Neutrophil (primary cell): ENCODE data around the gene TPRN.

Experiments used
- H3K27ac ChIP-seq: fragments of 200-600 bp; sonication (generic); 2 replicates; pipeline ENCODE4 v1.5.1; 2016; ENCODE audit warnings: mild to moderate bottlenecking, moderate library complexity
- H3K27me3 ChIP-seq: fragments of 200-600 bp; sonication (generic); 2 replicates; pipeline ENCODE4 v1.6.0; 2016; ENCODE audit warnings: mild to moderate bottlenecking
- H3K36me3 ChIP-seq: fragments of 200-600 bp; sonication (generic); 2 replicates; pipeline ENCODE4 v1.5.1; 2017
- H3K4me1 ChIP-seq, 2 experiments: fragments of 200-600 bp in 1 of 2; sonication (generic) in 1 of 2; 1 replicate in 1 of 2; 2 replicates in 1 of 2; pipeline versions ENCODE4 v1.5.1 to v1.6.1; 2013 to 2016; ENCODE audit warnings: low read depth in 1 of 2, low read length in 1 of 2, mild to moderate bottlenecking in 1 of 2, moderate library complexity in 1 of 2; ENCODE audit not compliant: control insufficient read depth in 1 of 2, insufficient read depth in 1 of 2
- H3K4me3 ChIP-seq, 2 experiments: fragments of 200-600 bp in 1 of 2; sonication (generic) in 1 of 2; 1 replicate in 1 of 2; 2 replicates in 1 of 2; pipeline ENCODE4 v1.5.1; 2013 to 2016; ENCODE audit warnings: low read depth in 1 of 2, low read length in 1 of 2, mild to moderate bottlenecking in 1 of 2, moderate library complexity in 1 of 2
- H3K9me3 ChIP-seq: fragments of 200-600 bp; sonication (generic); 2 replicates; pipeline ENCODE4 v1.5.1; 2016
- CTCF ChIP-seq: fragments of 200-600 bp; sonication (generic); IDR thresholded peaks from 2 replicates; pipeline ENCODE4 v1.5.1; 2016; ENCODE audit warnings: antibody characterized with exemption

The TPRN gene

DNA sequence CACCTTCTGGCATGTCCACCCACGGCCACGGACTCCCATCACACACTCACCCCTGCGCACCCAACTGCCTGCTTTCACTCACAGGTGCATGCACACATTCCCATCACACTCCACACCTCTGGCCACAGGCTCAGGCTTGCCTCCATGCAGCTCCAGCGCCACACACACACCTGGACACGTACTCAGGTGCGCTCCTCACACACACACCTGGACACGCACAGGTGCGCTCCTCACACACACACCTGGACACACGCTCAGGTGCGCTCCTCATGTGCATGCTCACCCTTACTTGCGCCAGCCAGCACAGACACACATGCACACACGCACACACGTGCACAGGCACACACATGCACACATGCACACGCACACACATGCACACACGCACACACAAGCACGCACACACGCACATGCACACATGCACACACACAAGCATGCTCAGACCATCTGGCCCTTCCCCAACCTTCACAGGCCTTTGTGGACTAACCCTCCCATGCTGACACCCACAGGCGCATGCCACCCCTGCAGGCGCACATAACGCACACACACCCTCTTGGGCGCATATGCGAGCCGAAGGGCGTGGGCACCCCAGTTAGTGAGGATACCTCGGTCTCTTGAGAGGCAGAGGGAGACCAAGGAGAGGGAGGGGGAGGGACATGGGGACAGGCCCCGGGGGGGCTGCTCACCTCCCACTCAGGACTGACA lies 53.3 kb downstream of the TPRN start:
- no peak for TF ChIP-seq CTCF
- Histone ChIP-seq H3K27me3 (peaks cover 77% of the 10 kb centered on the region), H3K4me3 (no peak overlapping the region)

GRCh38 chr9:137146527-137146918 lies 54.0 kb downstream of the TPRN start:
- H3K27me3 ChIP-seq = peaks cover 79% of the 10 kb centered on the region
- no peak for TF ChIP-seq CTCF
- no peak overlapping the region for H3K27ac ChIP-seq
- no peaks in the 10 kb centered on the region for H3K36me3 ChIP-seq
- no peaks in the 10 kb centered on the region for H3K9me3 ChIP-seq
- no peak overlapping the region for H3K4me3 ChIP-seq
- H3K4me1 ChIP-seq = peaks cover 0 to 4% of the 10 kb centered on the region in 2 experiments

More for the DNA sequence above, 53.3 kb downstream of the TPRN start:
- no peaks in the 10 kb centered on the region for H3K36me3 ChIP-seq
- no peak overlapping the region for H3K27ac ChIP-seq
- H3K4me1 ChIP-seq = peaks cover 0 to 4% of the 10 kb centered on the region in 2 experiments
- H3K9me3 ChIP-seq = no peaks in the 10 kb centered on the region

DNA sequence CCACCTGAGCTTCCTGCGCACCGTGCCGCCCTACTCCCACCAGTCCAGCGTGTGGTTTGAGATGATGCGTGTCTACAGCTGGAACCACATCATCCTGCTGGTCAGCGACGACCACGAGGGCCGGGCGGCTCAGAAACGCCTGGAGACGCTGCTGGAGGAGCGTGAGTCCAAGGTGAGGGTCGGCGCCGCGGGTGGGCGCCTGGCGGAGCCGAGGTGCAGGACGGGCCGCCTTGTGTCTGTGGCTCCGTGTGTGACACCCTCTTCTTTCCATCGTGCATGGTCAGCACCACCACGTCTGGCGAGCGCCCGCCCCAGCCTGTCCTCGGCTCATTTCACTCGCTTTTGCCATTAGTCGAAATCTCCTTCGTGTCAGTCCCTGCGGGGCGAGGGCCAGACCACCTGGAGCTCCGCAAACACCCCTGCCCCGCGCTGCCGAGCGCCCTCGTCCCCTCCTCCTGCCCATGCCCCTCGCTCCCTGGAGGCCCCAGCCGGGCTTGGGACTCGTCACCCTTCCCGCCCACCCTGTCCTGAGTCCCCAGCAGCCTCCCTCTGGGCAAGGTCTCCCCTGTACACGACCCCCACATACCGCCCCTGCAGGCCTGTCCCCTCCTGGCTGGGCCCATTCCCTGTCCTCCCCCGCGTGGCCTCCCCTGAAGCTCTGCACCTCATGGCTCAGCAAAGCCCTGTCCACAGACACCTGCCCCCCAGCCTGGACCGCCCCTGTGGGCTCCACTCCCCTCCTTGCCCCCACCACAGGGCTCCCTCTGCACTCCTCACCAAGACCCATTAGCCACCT lies 54.6 kb downstream of the TPRN start:
- H3K4me1 ChIP-seq = peaks cover 0 to 4% of the 10 kb centered on the region in 2 experiments
- H3K4me3 ChIP-seq = no peak overlapping the region
- peaks cover 83% of the 10 kb centered on the region for H3K27me3 ChIP-seq
- no peaks in the 10 kb centered on the region for H3K9me3 ChIP-seq
- H3K27ac ChIP-seq = no peak overlapping the region
- no peak for TF ChIP-seq CTCF
- no peaks in the 10 kb centered on the region for H3K36me3 ChIP-seq

GRCh38 chr9:137143459-137143858 lies 57.1 kb downstream of the TPRN start:
- no peak overlapping the region for H3K27ac ChIP-seq
- no peak for TF ChIP-seq CTCF
- H3K9me3 ChIP-seq = no peaks in the 10 kb centered on the region
- H3K27me3 ChIP-seq = peaks cover 89% of the 10 kb centered on the region
- no peak overlapping the region for H3K4me3 ChIP-seq
- no peaks in the 10 kb centered on the region for H3K4me1 ChIP-seq
- no peaks in the 10 kb centered on the region for H3K36me3 ChIP-seq

DNA sequence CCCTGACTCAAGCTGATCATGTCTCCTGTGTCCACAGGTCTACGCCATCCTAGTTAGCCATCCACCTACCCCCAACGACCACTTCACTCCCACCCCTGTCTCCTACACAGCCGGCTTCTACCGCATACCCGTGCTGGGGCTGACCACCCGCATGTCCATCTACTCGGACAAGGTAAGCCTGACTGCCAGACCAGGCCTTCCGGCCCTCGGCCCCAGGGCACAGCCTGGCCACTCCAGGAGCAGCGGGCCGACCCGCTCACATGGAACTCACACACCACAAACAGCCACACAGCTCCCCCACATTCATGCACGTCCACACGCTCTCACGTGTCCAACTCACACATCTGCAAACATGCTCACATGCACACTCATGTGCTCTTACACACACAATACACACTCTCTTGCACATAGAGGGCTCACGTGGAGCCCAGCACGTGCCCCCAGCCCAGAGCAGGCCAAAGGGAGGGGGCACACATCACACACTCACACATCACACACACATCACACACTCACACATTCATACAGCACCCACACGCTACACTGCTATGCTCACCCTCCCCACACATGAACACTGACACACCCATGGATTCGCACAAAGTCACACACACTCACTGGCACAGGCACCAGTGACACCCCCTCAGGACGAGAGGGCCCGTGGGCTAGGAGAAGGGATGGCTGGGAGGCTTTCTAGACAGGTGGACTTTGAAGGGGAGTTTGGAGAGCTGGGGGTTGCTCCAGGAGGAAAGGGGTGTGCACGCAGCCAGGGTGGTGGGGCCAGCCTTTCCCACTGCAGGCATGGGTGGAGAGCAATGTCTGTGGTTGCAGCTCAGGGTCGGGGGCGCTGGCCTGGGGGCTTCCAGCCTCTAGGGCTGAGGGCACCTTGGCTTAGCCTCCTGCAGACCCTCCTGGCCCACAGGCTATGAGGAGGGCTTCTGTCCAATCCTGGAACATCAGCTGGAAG lies 58.3 kb downstream of the TPRN start:
- peaks cover 89% of the 10 kb centered on the region for H3K27me3 ChIP-seq
- no peak for TF ChIP-seq CTCF

More for the DNA sequence above, 58.3 kb downstream of the TPRN start:
- Histone ChIP-seq H3K9me3 (no peaks in the 10 kb centered on the region), H3K36me3 (no peaks in the 10 kb centered on the region), H3K4me3 (no peak overlapping the region), H3K27ac (no peak overlapping the region), H3K4me1 (no peaks in the 10 kb centered on the region)
